Activated CD8-positive, alpha-beta T cell treated with anti-CD3 and anti-CD28 coated beads, Interleukin-2, amount 10 ng/mL, durations not matched to agents 7 days and 5 days (primary cell): ENCODE measurements around the gene PRDX5. TPM values are rescaled to one million over a fixed set of nuclear protein-coding genes. Genes with fewer than 3 reads are reported as not detected.

Source experiments
- ATAC-seq: fragments of 150-1000 bp; cut with Tn5 transposase; one replicate; pipeline ENCODE4 v1.10.0; 2021; ENCODE audit warnings: moderate library complexity
- CTCF ChIA-PET: fragments of 350-600 bp; sonication (Branson Sonifier 250); formaldehyde crosslinking; loops from one replicate; lab custom pipeline; 2021; ENCODE audit warnings: antibody characterized with exemption; lab: Charles Lee
- POLR2A ChIA-PET: fragments of 350-600 bp; sonication (Branson Sonifier 250); formaldehyde crosslinking; loops from one replicate; lab custom pipeline; 2021; ENCODE audit warnings: antibody characterized with exemption; lab: Charles Lee
- DNase-seq: peaks from one replicate; pipeline ENCODE4 v3.0.0-alpha.2; 2020
- H3K27ac Mint-ChIP-seq: one replicate; pipeline ENCODE4 v1.8.0; 2021; ENCODE audit warnings: mild to moderate bottlenecking, mixed read lengths
- H3K27me3 Mint-ChIP-seq: one replicate; pipeline ENCODE4 v1.8.0; 2021; ENCODE audit warnings: low read depth, mixed read lengths
- H3K36me3 Mint-ChIP-seq: one replicate; pipeline ENCODE4 v1.8.0; 2021; ENCODE audit warnings: low read depth, mixed read lengths
- H3K4me1 Mint-ChIP-seq: one replicate; pipeline ENCODE4 v1.8.0; 2021; ENCODE audit warnings: low read depth, mixed read lengths
- H3K4me3 Mint-ChIP-seq: one replicate; pipeline ENCODE4 v1.8.0; 2021; ENCODE audit warnings: mild to moderate bottlenecking, mixed read lengths
- H3K9me3 Mint-ChIP-seq: one replicate; pipeline ENCODE4 v1.8.0; 2022; ENCODE audit warnings: mixed read lengths; ENCODE audit not compliant: insufficient read depth
- total RNA-seq, 2 experiments: library from RNA; stranded (reverse); gene quantifications; one replicate each; pipeline ENCODE4 v1.2.3, GENCODE V29; 2021

PRDX5 gene
- total RNA-seq, 2 experiments from 2014 or later, result 102 to 106 TPM

DNA sequence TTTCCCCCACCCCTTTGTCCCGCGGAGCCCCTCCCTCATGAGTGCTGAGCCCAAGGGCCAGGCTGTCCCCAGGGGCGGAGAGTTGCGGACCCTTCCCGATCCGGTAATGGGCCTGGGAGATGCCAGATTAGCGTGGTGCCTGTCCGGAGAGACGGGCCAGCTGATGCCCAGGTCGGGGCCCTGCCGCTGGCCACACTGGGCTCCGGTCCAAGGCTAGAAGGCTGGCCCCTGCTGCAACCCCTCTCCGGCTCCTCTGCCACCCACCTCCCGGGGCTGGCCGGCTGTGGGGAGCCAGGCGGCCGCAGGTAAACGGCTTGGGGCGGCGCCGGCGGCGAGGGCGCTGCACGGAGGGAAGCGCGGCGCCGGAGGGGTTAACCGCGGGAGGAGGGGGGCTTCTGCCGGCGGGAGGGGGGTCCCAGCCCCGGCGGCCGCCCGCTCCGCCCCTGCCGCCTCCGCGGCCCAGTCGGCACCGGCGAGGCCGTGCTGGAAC, 26.6 kb upstream of the PRDX5 start, which contains the start of gene KCNK4:
Gene KCNK4 (plus strand): TSS at position 41 of the 490 bp plus-strand sequence. CDS start 1,717 bp downstream, outside the sequence.
- H3K4me1 Mint-ChIP-seq, result peaks cover 20% of the 10 kb centered on the region
- H3K36me3 Mint-ChIP-seq, result peaks cover 2% of the 10 kb centered on the region
- no peak within 1 kb of the TSS for H3K4me3 Mint-ChIP-seq
- POLR2A ChIA-PET, result no interaction called here
- H3K27ac Mint-ChIP-seq, result no peak within 1 kb of the TSS
- ATAC-seq, result no peak
- H3K27me3 Mint-ChIP-seq, result peaks cover 48% of the 10 kb centered on the region
- H3K9me3 Mint-ChIP-seq, result no peaks in the 10 kb centered on the region
- CTCF ChIA-PET, result no interaction called here
- no peak for DNase-seq

DNA sequence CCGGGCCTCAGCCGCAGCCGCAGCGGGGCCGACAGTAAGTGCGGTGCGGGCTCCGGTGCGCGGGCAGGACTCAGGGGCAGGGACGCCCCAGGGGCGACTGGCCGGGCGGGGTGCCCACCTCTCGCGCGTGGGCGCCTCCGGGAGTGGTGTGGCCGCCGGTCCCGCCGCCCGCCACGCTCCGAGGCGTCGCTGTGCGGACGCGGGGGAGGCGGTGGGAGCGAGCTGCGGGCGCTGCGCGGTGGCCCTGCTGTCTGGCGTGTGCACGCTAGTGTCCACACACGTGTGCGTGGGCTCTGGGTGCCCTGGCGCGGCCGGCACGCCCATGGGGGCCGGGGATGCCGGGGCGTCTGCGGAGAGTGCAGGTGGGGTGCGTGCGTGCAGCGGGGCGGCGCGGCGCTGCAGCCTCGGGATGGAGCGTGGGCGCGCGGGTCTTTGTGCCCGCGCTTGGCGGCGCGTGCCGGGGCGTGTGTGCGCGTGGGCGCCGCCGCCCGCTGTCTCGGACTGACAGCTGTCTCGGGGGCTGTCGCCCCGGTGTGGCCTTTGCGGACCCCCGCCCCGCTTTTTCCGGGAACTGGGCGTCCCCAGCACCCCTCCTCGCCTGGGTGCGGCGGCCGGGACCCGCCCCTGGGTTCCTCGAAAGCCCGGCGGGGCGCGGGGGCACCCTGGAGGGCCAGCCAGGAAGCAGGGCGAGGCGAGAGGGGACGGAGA, 26.0 kb upstream of the PRDX5 start:
- H3K27me3 Mint-ChIP-seq, result peaks cover 54% of the 10 kb centered on the region
- DNase-seq (no peak), ATAC-seq (peak; percentile 57)
- CTCF ChIA-PET, result no interaction called here
- no peak overlapping the region for H3K27ac Mint-ChIP-seq
- H3K4me3 Mint-ChIP-seq, result no peak overlapping the region
- H3K9me3 Mint-ChIP-seq, result no peaks in the 10 kb centered on the region
- H3K36me3 Mint-ChIP-seq, result peaks cover 2% of the 10 kb centered on the region
- POLR2A ChIA-PET, result interaction anchor here (0.9 to 1.3 kb wide), 4 partner anchors 20 to 106 kb away, joined by 3 read pairs; partner anchors contain the start of genes FERMT3 and STIP1
- H3K4me1 Mint-ChIP-seq, result peaks cover 14% of the 10 kb centered on the region

DNA sequence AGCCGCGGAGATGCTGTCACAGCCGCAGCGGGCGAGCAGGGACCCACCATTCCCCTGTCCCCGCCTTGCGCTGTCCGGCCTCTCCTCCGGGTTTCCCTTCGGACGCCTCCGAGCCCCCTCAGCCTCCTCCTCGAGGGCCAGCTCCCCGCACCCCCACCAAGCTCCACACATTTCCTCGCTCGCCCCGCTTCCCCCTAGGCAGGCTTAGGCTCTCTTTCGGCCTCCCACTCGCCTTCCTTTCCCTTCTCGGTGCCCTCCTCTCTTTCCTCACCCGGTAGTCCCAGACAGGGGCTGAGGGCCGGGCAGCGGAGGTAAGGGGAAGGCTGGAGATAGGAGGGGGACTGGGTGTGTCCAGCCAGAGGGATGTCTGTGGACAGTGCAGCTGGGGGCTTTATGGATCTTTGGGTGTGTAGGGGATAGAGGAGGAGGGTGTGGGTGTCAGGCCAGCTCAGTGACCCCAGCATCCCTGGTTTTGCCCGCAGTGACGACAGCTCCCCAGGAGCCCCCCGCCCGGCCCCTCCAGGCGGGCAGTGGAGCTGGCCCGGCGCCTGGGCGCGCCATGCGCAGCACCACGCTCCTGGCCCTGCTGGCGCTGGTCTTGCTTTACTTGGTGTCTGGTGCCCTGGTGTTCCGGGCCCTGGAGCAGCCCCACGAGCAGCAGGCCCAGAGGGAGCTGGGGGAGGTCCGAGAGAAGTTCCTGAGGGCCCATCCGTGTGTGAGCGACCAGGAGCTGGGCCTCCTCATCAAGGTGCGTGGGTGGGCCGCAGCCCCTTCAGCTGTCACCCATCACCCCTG, 25.3 kb upstream of the PRDX5 start:
- Mint-ChIP-seq H3K36me3 (peaks cover 2% of the 10 kb centered on the region), H3K27me3 (peaks cover 62% of the 10 kb centered on the region), H3K9me3 (no peaks in the 10 kb centered on the region), H3K27ac (no peak overlapping the region), H3K4me3 (no peak overlapping the region), H3K4me1 (peaks cover 17% of the 10 kb centered on the region)
- CTCF ChIA-PET, result interaction anchor here (4.1 kb wide), 1 partner anchor 11 kb away, joined by 21 read pairs; the partner anchor contains the start of gene ESRRA
- ATAC-seq (peak; percentile 6), DNase-seq (no peak)
- POLR2A ChIA-PET, result interaction anchor here (0.8 to 1.3 kb wide), 5 partner anchors 11 to 107 kb away, joined by 3 to 4 read pairs (median 3); partner anchors contain the start of genes FERMT3 and STIP1

DNA sequence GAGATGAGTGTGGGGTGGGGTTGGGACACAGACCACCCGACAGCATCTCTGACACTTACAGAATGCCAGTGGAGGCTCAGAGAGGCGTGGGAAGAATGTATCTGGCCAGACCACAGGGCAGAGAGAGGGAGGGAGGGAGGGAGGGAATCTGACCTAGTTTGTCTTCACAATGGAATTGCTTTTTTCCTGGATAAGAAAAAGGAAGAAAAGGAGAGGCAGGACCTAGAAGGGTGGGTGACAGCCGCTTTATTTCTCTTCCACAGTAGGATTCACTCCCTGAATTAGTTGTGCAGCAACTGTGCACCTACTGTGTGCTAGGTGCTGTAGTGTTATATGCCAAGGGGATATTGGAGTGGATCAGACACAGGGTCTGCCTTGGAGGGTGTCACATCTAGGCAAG, 23.1 kb upstream of the PRDX5 start:
- POLR2A ChIA-PET, result interaction anchor here (0.6 to 0.7 kb wide), 2 partner anchors 50 to 65 kb away, joined by 3 to 8 read pairs; no protein-coding TSS in a partner anchor
- peaks cover 2% of the 10 kb centered on the region for H3K36me3 Mint-ChIP-seq
- DNase-seq, result no peak
- no peaks in the 10 kb centered on the region for H3K9me3 Mint-ChIP-seq
- ATAC-seq, result no peak
- peaks cover 22% of the 10 kb centered on the region for H3K4me1 Mint-ChIP-seq
- H3K27me3 Mint-ChIP-seq, result peaks cover 81% of the 10 kb centered on the region
- CTCF ChIA-PET, result interaction anchor here (4.1 kb wide), 1 partner anchor 9 kb away, joined by 21 read pairs; the partner anchor contains the start of gene ESRRA
- no peak overlapping the region for H3K4me3 Mint-ChIP-seq
- H3K27ac Mint-ChIP-seq, result no peak overlapping the region

DNA sequence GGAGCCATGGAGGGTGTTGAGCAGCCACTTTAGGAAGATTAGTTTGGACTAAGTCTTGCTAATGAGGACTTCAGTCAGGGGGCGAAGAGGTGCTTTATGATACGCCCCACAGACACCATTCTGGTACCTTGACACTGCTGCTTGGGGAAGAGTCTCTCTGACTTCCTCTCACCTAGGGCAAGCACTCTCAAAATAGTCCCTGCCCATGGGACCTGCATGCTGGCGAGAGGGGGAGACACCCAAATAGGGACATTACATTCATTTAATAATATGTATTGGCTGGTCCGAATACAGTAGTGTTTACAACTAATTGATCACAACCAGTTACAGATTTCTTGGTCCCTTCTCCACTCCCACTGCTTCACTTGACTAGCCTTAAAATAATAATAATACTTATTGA, 22.2 kb upstream of the PRDX5 start:
- Mint-ChIP-seq H3K27me3 (peaks cover 83% of the 10 kb centered on the region), H3K4me3 (no peak overlapping the region), H3K9me3 (no peaks in the 10 kb centered on the region), H3K36me3 (peaks cover under 1% of the 10 kb centered on the region), H3K4me1 (peaks cover 25% of the 10 kb centered on the region), H3K27ac (no peak overlapping the region)
- ChIA-PET CTCF (interaction anchor here (1.2 to 4.1 kb wide), 3 partner anchors 8 to 150 kb away, joined by 3 to 21 read pairs (median 3); partner anchors contain the start of gene ESRRA), POLR2A (no interaction called here)
- ATAC-seq (no peak), DNase-seq (no peak)

DNA sequence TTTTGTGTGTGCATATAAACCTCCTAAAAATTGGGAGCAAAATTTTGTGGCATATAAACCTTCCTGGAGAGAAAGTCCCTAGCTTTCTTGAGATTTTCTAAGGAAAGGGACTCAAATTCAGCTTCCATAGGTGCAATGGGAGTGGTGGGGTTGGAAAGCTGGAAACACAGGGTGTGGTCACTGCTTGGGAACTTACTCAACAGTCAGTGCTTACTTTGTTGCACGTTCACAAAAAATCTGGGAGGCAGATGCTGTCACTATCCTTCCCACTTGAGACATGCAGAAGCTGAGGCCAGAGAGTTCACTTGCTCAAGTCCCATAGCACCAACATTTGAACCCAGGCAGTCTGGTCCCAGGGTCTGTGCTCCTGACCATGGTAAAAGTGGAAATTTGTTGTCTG, 21.7 kb upstream of the PRDX5 start:
- no peak overlapping the region for H3K27ac Mint-ChIP-seq
- ATAC-seq, result no peak
- peaks cover 26% of the 10 kb centered on the region for H3K4me1 Mint-ChIP-seq
- no peaks in the 10 kb centered on the region for H3K9me3 Mint-ChIP-seq
- ChIA-PET CTCF (interaction anchor here (1.2 to 4.1 kb wide), 3 partner anchors 8 to 151 kb away, joined by 3 to 21 read pairs (median 3); partner anchors contain the start of gene ESRRA), POLR2A (interaction anchor here (1.1 kb wide), 1 partner anchor 11 kb away, joined by 5 read pairs; the partner anchor contains the start of gene GPR137)
- peaks cover 82% of the 10 kb centered on the region for H3K27me3 Mint-ChIP-seq
- no peaks in the 10 kb centered on the region for H3K36me3 Mint-ChIP-seq
- no peak overlapping the region for H3K4me3 Mint-ChIP-seq
- DNase-seq, result no peak

DNA sequence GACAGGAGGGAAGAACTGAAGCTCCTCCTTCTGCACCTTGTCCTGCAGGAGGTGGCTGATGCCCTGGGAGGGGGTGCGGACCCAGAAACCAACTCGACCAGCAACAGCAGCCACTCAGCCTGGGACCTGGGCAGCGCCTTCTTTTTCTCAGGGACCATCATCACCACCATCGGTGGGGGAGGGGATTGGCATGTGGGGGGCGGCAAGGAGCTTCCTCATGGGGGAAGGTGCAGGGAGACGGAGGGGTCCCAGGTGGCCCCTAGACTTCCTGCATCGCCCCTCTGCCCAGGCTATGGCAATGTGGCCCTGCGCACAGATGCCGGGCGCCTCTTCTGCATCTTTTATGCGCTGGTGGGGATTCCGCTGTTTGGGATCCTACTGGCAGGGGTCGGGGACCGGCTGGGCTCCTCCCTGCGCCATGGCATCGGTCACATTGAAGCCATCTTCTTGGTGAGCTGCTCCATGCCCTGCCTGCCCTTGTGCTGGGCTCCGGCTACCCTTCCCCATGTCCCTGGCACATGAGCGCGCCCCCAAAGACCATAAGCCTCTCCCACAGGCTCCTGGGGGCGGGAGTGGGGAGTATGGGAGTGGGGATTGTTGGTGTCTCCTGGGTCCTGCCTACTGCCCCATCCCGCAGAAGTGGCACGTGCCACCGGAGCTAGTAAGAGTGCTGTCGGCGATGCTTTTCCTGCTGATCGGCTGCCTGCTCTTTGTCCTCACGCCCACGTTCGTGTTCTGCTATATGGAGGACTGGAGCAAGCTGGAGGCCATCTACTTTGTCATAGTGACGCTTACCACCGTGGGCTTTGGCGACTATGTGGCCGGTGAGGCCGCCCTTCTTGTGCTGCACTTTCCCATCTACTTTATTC, 20.9 kb upstream of the PRDX5 start:
- POLR2A ChIA-PET, result interaction anchor here (0.8 to 1.1 kb wide), 2 partner anchors 12 to 90 kb away, joined by 3 to 5 read pairs; partner anchors contain the start of gene GPR137
- Mint-ChIP-seq H3K4me3 (no peak overlapping the region), H3K36me3 (no peaks in the 10 kb centered on the region), H3K27me3 (peaks cover 82% of the 10 kb centered on the region), H3K9me3 (no peaks in the 10 kb centered on the region), H3K4me1 (peaks cover 29% of the 10 kb centered on the region), H3K27ac (no peak overlapping the region)
- ATAC-seq (no peak), DNase-seq (no peak)
- CTCF ChIA-PET, result interaction anchor here (1.0 to 4.1 kb wide), 4 partner anchors 7 to 151 kb away, joined by 3 to 21 read pairs (median 3); partner anchors contain the start of genes ESRRA and FERMT3

DNA sequence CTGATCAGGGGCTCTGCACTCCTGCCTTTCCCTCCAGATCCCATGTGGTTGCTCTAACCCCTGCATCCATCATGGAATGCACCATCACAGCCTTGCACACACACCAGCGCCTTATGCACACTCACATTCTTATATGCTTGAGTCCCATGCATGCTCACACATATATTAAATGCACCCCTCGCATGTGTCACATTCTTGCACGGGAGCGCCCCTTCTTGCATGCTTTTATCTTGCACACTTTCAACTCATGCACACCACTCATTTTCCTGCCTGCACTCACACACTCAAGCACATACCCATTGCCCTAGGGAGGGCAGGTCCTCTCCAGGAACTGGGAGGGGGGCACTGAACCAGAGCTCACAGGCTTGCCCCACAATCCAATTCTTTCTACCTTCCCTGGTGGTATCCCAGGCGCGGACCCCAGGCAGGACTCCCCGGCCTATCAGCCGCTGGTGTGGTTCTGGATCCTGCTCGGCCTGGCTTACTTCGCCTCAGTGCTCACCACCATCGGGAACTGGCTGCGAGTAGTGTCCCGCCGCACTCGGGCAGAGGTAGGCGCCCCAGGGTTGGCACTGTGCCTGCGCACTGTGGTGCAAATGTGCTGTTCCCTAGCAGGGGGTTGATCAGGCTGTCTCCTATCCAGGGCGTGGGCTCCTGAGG, 20.1 kb upstream of the PRDX5 start:
- Mint-ChIP-seq H3K4me3 (no peak overlapping the region), H3K4me1 (peaks cover 27% of the 10 kb centered on the region), H3K27ac (no peak overlapping the region), H3K9me3 (no peaks in the 10 kb centered on the region), H3K27me3 (peaks cover 76% of the 10 kb centered on the region), H3K36me3 (no peaks in the 10 kb centered on the region)
- ATAC-seq, result no peak
- no peak for DNase-seq
- ChIA-PET CTCF (interaction anchor here (1.0 kb wide), 1 partner anchor 91 kb away, joined by 3 read pairs; the partner anchor contains the start of gene FERMT3), POLR2A (interaction anchor here (0.8 kb wide), 1 partner anchor 91 kb away, joined by 3 read pairs; no protein-coding TSS in a partner anchor)

DNA sequence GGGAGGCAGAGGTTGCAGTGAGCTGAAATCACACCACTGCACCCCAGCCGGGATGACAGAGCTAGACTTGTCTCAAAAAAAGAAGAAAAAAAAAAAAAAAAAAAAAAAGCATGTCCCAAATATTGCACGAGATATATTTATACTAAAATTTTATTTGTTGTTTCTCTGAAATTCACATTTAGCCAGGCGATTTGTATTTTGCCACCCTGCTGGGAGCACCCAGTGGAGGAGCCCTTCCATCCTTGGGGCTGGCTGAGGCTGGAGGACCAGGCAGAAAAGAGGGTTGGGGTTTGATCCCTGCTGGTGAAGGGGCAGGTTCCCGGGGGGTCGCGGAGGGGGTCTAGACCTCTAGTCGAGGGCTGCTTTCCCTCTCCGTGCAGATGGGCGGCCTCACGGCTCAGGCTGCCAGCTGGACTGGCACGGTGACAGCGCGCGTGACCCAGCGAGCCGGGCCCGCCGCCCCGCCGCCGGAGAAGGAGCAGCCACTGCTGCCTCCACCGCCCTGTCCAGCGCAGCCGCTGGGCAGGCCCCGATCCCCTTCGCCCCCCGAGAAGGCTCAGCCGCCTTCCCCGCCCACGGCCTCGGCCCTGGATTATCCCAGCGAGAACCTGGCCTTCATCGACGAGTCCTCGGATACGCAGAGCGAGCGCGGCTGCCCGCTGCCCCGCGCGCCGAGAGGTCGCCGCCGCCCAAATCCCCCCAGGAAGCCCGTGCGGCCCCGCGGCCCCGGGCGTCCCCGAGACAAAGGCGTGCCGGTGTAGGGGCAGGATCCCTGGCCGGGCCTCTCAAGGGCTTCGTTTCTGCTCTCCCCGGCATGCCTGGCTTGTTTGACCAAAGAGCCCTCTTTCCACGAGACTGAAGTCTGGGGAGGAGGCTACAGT, 18.7 kb upstream of the PRDX5 start:
- no peaks in the 10 kb centered on the region for H3K36me3 Mint-ChIP-seq
- H3K27ac Mint-ChIP-seq, result no peak overlapping the region
- H3K4me3 Mint-ChIP-seq, result no peak overlapping the region
- ChIA-PET POLR2A (no interaction called here), CTCF (no interaction called here)
- ATAC-seq (no peak), DNase-seq (no peak)
- H3K4me1 Mint-ChIP-seq, result peaks cover 35% of the 10 kb centered on the region
- H3K27me3 Mint-ChIP-seq, result peaks cover 64% of the 10 kb centered on the region
- no peaks in the 10 kb centered on the region for H3K9me3 Mint-ChIP-seq
